Measurements from ENCODE around the gene SAFB2. TPM values are rescaled to one million over a fixed set of nuclear protein-coding genes. Genes with fewer than 3 reads are reported as not detected.

SAFB2 gene
- total RNA-seq, 4 donors from 2014 or later, result 22.9 to 105 (median 28.8) TPM

GRCh38 chr19:5637971-5638370, 15.4 kb upstream of the SAFB2 start:
- WGBS, result 50% methylated on average over 1 of the region's 1 CpG
- H3K27ac ChIP-seq, result no peak overlapping the region
- TF ChIP-seq POLR2AphosphoS5 (IDR thresholded peaks at IDR 0.05), result no peak
- TF ChIP-seq POLR2A (IDR thresholded peaks at IDR 0.05), result no peak
- no peak for TF ChIP-seq EP300 (IDR thresholded peaks at IDR 0.05)
- no peak for TF ChIP-seq CTCF (IDR thresholded peaks at IDR 0.05)
- no peak overlapping the region for H3K4me3 ChIP-seq
- no peaks in the 10 kb centered on the region for H3K27me3 ChIP-seq
- peaks cover 8% of the 10 kb centered on the region for H3K36me3 ChIP-seq
- peaks cover 24% of the 10 kb centered on the region for H3K4me1 ChIP-seq
- no peaks in the 10 kb centered on the region for H3K9me3 ChIP-seq
- DNase-seq (ENCODE audit: low spot score in 2 of 2), result peak in 1 of 2 donors; percentile 9

GRCh38 chr19:5635427-5635826, 12.9 kb upstream of the SAFB2 start:
- H3K27me3 ChIP-seq, result no peaks in the 10 kb centered on the region
- H3K9me3 ChIP-seq, result no peaks in the 10 kb centered on the region
- H3K27ac ChIP-seq, result no peak overlapping the region
- no peak for TF ChIP-seq CTCF (IDR thresholded peaks at IDR 0.05)
- TF ChIP-seq EP300 (IDR thresholded peaks at IDR 0.05), result no peak
- TF ChIP-seq POLR2AphosphoS5 (IDR thresholded peaks at IDR 0.05), result no peak
- TF ChIP-seq POLR2A (IDR thresholded peaks at IDR 0.05), result no peak
- H3K36me3 ChIP-seq, result no peaks in the 10 kb centered on the region
- no peak overlapping the region for H3K4me3 ChIP-seq
- H3K4me1 ChIP-seq, result peaks cover 28% of the 10 kb centered on the region
- WGBS, result 87% methylated on average over 6 of the region's 6 CpGs
- DNase-seq (ENCODE audit: low spot score in 2 of 2), result no peak

- no peak for DNase-seq (ENCODE audit: low spot score in 2 of 2)
- H3K9me3 ChIP-seq, result no peaks in the 10 kb centered on the region
- 66% methylated on average over 5 of the region's 5 CpGs for WGBS
- peaks cover 24% of the 10 kb centered on the region for H3K36me3 ChIP-seq
- H3K4me3 ChIP-seq, result no peak overlapping the region
- no peaks in the 10 kb centered on the region for H3K27me3 ChIP-seq
- peaks cover 44% of the 10 kb centered on the region for H3K4me1 ChIP-seq
- no peak overlapping the region for H3K27ac ChIP-seq
- no peak for TF ChIP-seq EP300 (IDR thresholded peaks at IDR 0.05)
- no peak for TF ChIP-seq POLR2AphosphoS5 (IDR thresholded peaks at IDR 0.05)
- no peak for TF ChIP-seq POLR2A (IDR thresholded peaks at IDR 0.05)
These were observed 10.1 kb upstream of the SAFB2 start for GRCh38 chr19:5632657-5633056.

GRCh38 chr19:5632241-5632612, 9.7 kb upstream of the SAFB2 start:
- 72% methylated on average over 4 of the region's 4 CpGs for whole genome bisulfite sequencing
- peaks cover 44% of the 10 kb centered on the region for H3K4me1 ChIP-seq
- DNase-seq (ENCODE audit: low spot score in 2 of 2), result no peak
- H3K9me3 ChIP-seq, result no peaks in the 10 kb centered on the region
- TF ChIP-seq CTCF (IDR thresholded peaks at IDR 0.05) (no peak), POLR2AphosphoS5 (IDR thresholded peaks at IDR 0.05) (no peak), POLR2A (IDR thresholded peaks at IDR 0.05) (no peak), EP300 (IDR thresholded peaks at IDR 0.05) (no peak)
- no peaks in the 10 kb centered on the region for H3K27me3 ChIP-seq
- H3K4me3 ChIP-seq, result no peak overlapping the region
- peak overlapping the region; percentile 59 for H3K27ac ChIP-seq
- peaks cover 28% of the 10 kb centered on the region for H3K36me3 ChIP-seq

- DNase-seq (ENCODE audit: low spot score in 2 of 2), result no peak
- TF ChIP-seq POLR2AphosphoS5 (IDR thresholded peaks at IDR 0.05) (no peak), CTCF (IDR thresholded peaks at IDR 0.05) (no peak), POLR2A (IDR thresholded peaks at IDR 0.05) (no peak), EP300 (IDR thresholded peaks at IDR 0.05) (no peak)
- H3K27ac ChIP-seq, result peak overlapping the region; percentile 59
- 60% methylated on average over 9 of the region's 9 CpGs for WGBS
- H3K27me3 ChIP-seq, result no peaks in the 10 kb centered on the region
- H3K4me3 ChIP-seq, result no peak overlapping the region
- H3K9me3 ChIP-seq, result no peaks in the 10 kb centered on the region
- peaks cover 33% of the 10 kb centered on the region for H3K36me3 ChIP-seq
- H3K4me1 ChIP-seq, result peaks cover 49% of the 10 kb centered on the region
These were observed 9.1 kb upstream of the SAFB2 start for GRCh38 chr19:5631567-5632240.
